Mucosa of stomach (tissue), 1 donor: ENCODE measurements around the gene HOTAIR.

Experiments used
- H3K27me3 ChIP-seq: one replicate; pipeline ENCODE4 v1.7.0; 2013; ENCODE audit warnings: mild to moderate bottlenecking, low read length; ENCODE audit not compliant: control insufficient read depth, insufficient read depth
- H3K36me3 ChIP-seq: one replicate; pipeline ENCODE4 v1.7.0; 2013; ENCODE audit warnings: low read length; ENCODE audit not compliant: control insufficient read depth, insufficient read depth
- H3K4me1 ChIP-seq: one replicate; pipeline ENCODE4 v1.7.0; 2013; ENCODE audit warnings: mild to moderate bottlenecking, low read length; ENCODE audit not compliant: control insufficient read depth, insufficient read depth
- H3K4me3 ChIP-seq: one replicate; pipeline ENCODE4 v1.7.0; 2013; ENCODE audit warnings: low read length
- H3K9ac ChIP-seq: one replicate; pipeline ENCODE4 v1.7.0; 2013; ENCODE audit warnings: mild to moderate bottlenecking, low read length, moderate library complexity
- H3K9me3 ChIP-seq: one replicate; pipeline ENCODE4 v1.7.0; 2013; ENCODE audit warnings: mild to moderate bottlenecking, low read length, moderate library complexity; ENCODE audit not compliant: control insufficient read depth
- donor health status: Pancreatic carcinoma.

Gene HOTAIR

GRCh38 chr12:53963434-53964314 is 11.1 kb downstream of the HOTAIR start:
- Histone ChIP-seq H3K4me1 (no peaks in the 10 kb centered on the region), H3K9me3 (no peaks in the 10 kb centered on the region), H3K27me3 (peaks cover 99% of the 10 kb centered on the region), H3K36me3 (no peaks in the 10 kb centered on the region), H3K4me3 (no peak overlapping the region), H3K9ac (no peak overlapping the region)

GRCh38 chr12:53963005-53963404 is 11.7 kb downstream of the HOTAIR start:
- H3K4me3 ChIP-seq = no peak overlapping the region
- H3K27me3 ChIP-seq = peaks cover 99% of the 10 kb centered on the region
- no peaks in the 10 kb centered on the region for H3K36me3 ChIP-seq
- H3K9ac ChIP-seq = no peak overlapping the region
- no peaks in the 10 kb centered on the region for H3K4me1 ChIP-seq
- H3K9me3 ChIP-seq = no peaks in the 10 kb centered on the region

DNA sequence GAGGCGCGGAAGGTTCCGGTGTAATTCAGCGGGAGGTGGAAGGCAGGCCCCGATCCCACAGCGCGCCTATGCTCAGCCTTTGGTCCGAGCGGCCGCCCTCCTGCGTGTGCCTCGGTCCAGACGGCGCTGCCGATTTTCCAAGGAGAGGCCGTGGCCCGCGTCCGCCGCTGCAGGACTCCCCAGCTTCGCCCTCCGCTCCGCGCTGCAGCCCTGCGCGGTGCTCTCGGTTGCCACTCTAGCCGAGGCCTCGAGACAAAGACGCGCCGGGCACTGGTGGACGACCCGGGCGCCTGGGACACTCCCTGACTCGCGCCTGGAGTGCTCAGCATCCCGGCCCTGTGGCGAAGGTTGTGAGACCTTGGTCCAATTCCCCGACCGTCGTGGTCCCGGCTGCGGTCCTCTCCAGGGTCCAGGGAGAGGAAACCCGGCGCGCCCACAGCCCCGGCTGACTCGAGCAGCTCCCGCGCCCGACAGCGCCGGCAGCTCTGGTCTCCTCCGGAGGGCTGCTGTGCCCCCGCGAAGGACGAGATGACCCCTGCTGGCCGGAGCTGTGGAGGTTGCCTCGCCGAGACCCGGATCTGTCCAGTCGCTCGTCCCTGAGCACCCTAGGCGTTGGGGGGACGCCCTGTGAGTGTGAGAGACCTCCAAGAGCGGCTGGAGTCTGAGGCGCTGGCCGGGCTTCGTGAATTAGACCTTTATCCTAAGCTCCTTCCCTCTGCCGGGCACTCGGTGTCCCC is 13.6 kb downstream of the HOTAIR start:
- H3K4me3 ChIP-seq = no peak overlapping the region
- H3K27me3 ChIP-seq = peaks cover 99% of the 10 kb centered on the region
- no peaks in the 10 kb centered on the region for H3K36me3 ChIP-seq
- H3K4me1 ChIP-seq = no peaks in the 10 kb centered on the region
- H3K9ac ChIP-seq = no peak overlapping the region
- no peaks in the 10 kb centered on the region for H3K9me3 ChIP-seq

DNA sequence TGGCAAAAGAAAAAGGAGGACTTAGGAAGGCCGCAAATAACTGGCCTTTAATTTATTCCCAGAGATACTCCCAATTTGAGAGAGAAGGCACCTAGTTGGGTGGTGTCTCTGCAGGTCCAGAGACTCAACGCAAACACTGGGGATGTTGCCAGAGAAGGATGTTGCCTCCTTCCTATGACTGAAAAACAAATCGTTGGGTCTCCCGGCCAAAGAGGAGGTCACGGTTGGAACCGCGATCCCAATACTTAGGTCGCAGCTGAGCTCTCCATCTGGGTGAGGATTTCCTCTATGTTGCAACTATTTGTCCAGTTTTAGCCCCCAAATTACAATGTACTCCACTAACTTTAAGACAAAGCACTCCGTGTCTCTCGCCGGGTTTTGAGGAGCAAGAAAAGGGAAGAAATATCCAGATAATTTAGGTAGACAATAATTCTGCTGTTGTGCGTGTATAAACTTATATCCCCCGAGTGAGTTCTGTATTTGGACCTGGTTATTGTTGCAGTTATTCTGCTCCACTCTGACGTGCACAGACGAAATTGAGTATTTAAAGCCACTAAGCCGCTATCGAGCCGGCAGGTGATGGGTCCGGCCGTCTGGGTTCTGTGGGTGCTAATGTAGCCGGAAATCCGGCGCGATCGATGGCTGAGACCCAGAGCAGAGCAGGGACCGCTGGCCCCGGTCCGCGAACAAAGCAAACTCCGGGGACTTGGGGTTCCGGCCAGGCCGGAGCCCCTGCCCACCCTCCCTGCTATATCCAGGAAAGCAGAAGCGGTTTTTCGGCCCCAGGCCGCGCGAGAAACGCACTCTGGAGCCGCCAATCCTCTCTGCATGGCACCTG is 14.3 kb downstream of the HOTAIR start:
- Histone ChIP-seq H3K4me1 (no peaks in the 10 kb centered on the region), H3K36me3 (no peaks in the 10 kb centered on the region), H3K27me3 (peaks cover 99% of the 10 kb centered on the region), H3K9me3 (no peaks in the 10 kb centered on the region), H3K4me3 (no peak overlapping the region), H3K9ac (no peak overlapping the region)

- no peak overlapping the region for H3K9ac ChIP-seq
- H3K4me3 ChIP-seq = no peak overlapping the region
- peaks cover 3% of the 10 kb centered on the region for H3K4me1 ChIP-seq
- H3K27me3 ChIP-seq = peaks cover 99% of the 10 kb centered on the region
- no peaks in the 10 kb centered on the region for H3K36me3 ChIP-seq
- H3K9me3 ChIP-seq = no peaks in the 10 kb centered on the region
Observed at GRCh38 chr12:53959314-53959713, 15.4 kb downstream of the HOTAIR start.

GRCh38 chr12:53958128-53958527 is 16.6 kb downstream of the HOTAIR start:
- Histone ChIP-seq H3K4me3 (no peak overlapping the region), H3K9me3 (no peaks in the 10 kb centered on the region), H3K9ac (no peak overlapping the region), H3K4me1 (peaks cover 3% of the 10 kb centered on the region), H3K27me3 (peaks cover 99% of the 10 kb centered on the region), H3K36me3 (no peaks in the 10 kb centered on the region)

DNA sequence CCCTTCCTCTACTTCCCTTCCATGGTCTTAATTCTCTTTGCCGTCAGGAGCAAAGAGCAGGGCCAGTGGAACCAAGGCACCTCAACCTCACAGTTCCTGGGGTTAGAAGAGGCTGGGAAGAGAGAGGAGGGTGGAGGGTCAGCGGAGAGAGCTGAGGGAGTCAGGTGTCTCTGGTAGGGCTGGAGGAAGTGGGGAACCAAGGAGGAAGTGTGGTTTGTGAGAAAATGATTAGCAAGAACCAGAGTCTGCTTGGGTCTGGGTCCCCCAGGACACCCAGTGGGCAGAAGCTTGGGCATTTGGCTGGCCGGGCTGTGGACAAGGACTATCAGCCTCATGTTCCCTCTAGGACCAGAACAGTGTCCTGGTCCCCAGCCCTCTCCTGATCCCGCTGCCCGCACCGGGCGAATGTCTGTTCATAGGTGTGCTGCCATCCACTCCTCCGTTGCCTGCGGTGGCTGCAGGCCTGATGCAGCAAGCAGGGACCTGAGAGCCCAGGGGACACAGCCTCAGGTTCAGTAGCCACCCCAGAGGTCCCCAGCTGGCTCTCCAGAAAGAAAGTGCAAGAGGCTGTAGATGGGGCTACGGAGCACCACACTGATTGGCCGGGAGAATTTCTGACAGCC is 17.7 kb downstream of the HOTAIR start:
- peaks cover 3% of the 10 kb centered on the region for H3K4me1 ChIP-seq
- peaks cover 99% of the 10 kb centered on the region for H3K27me3 ChIP-seq
- no peak overlapping the region for H3K9ac ChIP-seq
- no peaks in the 10 kb centered on the region for H3K9me3 ChIP-seq
- H3K36me3 ChIP-seq = no peaks in the 10 kb centered on the region
- H3K4me3 ChIP-seq = no peak overlapping the region

DNA sequence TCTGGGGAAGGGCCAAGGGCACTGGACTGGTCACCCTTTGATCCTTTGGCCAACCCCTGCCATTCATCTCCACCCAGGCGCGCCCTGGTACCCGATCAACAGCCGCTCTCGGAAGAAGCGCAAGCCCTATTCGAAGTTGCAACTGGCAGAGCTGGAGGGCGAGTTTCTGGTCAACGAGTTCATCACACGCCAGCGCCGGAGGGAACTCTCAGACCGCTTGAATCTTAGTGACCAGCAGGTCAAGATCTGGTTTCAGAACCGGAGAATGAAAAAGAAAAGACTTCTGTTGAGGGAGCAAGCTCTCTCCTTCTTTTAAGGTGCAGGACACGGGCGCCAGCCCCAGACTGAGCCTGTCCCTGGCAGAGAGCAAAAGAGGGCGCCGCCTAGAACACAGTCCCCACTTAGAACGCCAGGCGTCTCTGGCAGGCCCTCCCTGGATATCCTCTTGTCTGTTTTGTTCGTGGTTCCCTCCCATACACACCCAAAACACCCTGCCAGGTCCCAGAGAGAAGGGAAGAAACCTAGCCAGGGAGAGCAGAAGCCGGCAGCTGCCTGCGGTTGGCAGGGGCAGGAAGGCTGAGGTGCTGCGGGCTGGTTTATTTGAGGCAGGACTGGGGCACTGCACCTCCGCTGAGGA is 18.4 kb downstream of the HOTAIR start:
- Histone ChIP-seq H3K27me3 (peaks cover 99% of the 10 kb centered on the region), H3K4me3 (no peak overlapping the region)

DNA sequence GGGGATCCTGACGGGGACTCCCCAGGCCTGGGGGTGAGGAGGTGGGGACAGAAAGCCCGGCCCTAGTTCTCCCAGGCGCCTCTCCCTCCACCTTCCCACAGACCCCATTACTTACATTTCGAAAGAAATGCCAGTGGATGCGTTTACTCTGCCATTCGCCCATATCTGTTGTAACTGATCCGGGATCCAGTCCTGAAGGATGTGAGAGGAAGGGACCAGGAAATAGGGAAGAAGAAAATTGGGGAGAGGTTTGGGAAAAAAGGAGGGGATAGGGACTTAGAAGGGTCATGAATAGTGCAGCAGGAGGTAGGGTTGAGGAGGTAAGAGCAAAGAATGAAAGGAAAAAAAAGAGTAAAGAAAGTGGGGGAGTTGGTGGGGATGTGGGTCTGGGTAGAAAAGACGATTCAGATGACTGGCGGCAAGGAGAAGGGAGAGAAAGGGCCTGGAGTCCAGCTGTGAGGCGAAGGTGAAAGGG is 18.9 kb downstream of the HOTAIR start:
- Histone ChIP-seq H3K9me3 (no peaks in the 10 kb centered on the region), H3K4me3 (no peak overlapping the region), H3K36me3 (no peaks in the 10 kb centered on the region), H3K4me1 (peaks cover 3% of the 10 kb centered on the region), H3K9ac (no peak overlapping the region), H3K27me3 (peaks cover 99% of the 10 kb centered on the region)

More for the DNA sequence above, 18.4 kb downstream of the HOTAIR start:
- no peak overlapping the region for H3K9ac ChIP-seq
- no peaks in the 10 kb centered on the region for H3K36me3 ChIP-seq
- peaks cover 3% of the 10 kb centered on the region for H3K4me1 ChIP-seq
- no peaks in the 10 kb centered on the region for H3K9me3 ChIP-seq

DNA sequence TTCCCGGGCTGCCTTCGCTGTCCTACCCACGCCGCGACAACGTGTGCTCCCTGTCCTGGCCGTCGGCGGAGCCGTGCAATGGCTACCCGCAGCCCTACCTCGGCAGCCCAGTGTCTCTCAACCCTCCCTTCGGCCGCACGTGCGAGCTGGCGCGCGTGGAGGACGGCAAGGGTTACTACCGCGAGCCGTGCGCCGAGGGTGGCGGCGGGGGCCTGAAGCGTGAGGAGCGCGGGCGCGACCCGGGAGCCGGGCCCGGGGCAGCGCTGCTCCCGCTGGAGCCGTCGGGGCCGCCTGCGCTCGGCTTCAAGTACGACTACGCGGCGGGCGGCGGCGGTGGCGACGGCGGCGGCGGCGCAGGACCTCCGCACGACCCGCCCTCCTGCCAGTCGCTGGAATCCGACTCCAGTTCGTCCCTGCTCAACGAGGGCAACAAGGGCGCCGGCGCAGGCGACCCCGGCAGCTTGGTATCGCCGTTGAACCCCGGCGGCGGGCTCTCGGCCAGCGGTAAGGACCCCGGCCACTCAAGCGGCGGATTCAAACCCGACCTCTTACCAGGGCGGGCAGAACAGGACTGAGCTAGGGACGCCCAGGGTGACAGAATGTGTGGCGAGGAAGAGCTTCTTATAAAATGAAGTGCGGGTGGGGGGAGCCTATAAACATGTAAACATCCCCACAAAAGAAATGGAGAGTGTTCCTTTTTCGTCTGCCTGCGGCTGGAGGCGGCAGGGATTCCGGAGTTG is 19.5 kb downstream of the HOTAIR start:
- Histone ChIP-seq H3K27me3 (peaks cover 99% of the 10 kb centered on the region), H3K9ac (no peak overlapping the region), H3K36me3 (no peaks in the 10 kb centered on the region), H3K4me3 (no peak overlapping the region), H3K4me1 (peaks cover 3% of the 10 kb centered on the region), H3K9me3 (no peaks in the 10 kb centered on the region)

GRCh38 chr12:53954694-53955035 is 20.1 kb downstream of the HOTAIR start, which contains the start of gene HOXC12:
Gene HOXC12, plus strand, starts transcription at chr12:53954903. Its CDS starts 27 bp downstream, at chr12:53954930.
- H3K27me3 ChIP-seq = peaks cover 99% of the 10 kb centered on the region
- H3K9ac ChIP-seq = no peak within 1 kb of the TSS
- H3K4me1 ChIP-seq = peaks cover 3% of the 10 kb centered on the region
- H3K36me3 ChIP-seq = no peaks in the 10 kb centered on the region
- H3K9me3 ChIP-seq = no peaks in the 10 kb centered on the region
- no peak within 1 kb of the TSS for H3K4me3 ChIP-seq
